ENCODE data around the gene PRPF8. TPM values are rescaled to one million over a fixed set of nuclear protein-coding genes. Genes with fewer than 3 reads are reported as not detected.

Gene PRPF8
- total and polyA plus RNA-seq, 2 experiments from 2014 or later: 178 to 246 TPM

GRCh38 chr17:1639549-1640180, 45.0 kb downstream of the PRPF8 start (continued):
- TF ChIP-seq REST (IDR thresholded peaks at IDR 0.05; ENCODE audit: unreplicated experiment): no peak

DNA sequence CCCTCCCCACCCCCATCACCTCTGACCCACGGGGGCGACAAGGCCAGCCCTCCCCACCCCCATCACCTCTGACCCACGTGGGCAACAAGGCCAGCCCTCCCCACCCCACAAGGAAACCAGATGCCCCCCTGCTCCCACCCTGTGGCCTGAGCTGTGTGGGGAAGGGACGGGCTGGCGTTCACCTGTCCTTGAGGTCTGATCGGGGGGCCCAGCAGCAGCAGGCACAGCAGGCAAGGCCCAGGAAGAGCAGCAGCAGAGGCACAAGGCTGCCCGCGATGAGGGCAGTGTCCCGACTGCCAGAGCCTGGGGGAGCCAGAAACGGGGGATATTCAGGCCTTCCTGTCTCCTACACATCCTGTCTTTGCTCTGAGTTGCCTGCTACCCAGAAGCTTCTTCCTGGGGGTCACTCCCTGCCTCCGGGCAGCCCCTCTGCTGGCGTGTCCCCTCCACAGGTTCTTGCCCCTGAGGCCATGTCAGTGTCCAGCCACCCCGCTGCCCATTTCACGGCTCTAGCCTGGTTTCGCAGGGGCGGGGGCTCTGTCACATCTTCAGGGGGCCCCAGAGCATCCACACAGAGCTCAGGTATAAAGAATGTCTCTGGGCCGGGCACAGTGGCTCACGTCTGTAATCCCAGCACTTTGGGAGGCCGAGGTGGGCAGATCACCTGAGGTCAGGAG, 45.9 kb downstream of the PRPF8 start:
- no peaks in the 10 kb centered on the region for H3K79me2 ChIP-seq (replicated peaks; ENCODE audit: insufficient read depth)
- peaks cover 6% of the 10 kb centered on the region for H3K27me3 Mint-ChIP-seq (ENCODE audit: insufficient read depth, low read depth, poor library complexity)
- peaks cover 2% of the 10 kb centered on the region; the same call in 1 of the 3 replicates for H3K36me3 Mint-ChIP-seq (ENCODE audit: low read depth)
- H3K27me3 ChIP-seq (ENCODE audit: insufficient read depth): no peaks in the 10 kb centered on the region
- no peak overlapping the region for H3K27ac Mint-ChIP-seq
- H4K20me1 ChIP-seq (replicated peaks; ENCODE audit: insufficient read depth): no peaks in the 10 kb centered on the region
- no peaks in the 10 kb centered on the region for H3K36me3 ChIP-seq (ENCODE audit: insufficient read depth)
- TF ChIP-seq, protein P1, sequence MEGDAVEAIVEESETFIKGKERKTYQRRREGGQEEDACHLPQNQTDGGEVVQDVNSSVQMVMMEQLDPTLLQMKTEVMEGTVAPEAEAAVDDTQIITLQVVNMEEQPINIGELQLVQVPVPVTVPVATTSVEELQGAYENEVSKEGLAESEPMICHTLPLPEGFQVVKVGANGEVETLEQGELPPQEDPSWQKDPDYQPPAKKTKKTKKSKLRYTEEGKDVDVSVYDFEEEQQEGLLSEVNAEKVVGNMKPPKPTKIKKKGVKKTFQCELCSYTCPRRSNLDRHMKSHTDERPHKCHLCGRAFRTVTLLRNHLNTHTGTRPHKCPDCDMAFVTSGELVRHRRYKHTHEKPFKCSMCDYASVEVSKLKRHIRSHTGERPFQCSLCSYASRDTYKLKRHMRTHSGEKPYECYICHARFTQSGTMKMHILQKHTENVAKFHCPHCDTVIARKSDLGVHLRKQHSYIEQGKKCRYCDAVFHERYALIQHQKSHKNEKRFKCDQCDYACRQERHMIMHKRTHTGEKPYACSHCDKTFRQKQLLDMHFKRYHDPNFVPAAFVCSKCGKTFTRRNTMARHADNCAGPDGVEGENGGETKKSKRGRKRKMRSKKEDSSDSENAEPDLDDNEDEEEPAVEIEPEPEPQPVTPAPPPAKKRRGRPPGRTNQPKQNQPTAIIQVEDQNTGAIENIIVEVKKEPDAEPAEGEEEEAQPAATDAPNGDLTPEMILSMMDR (conservative IDR thresholded peaks at IDR 0.05; ENCODE audit: low read depth in 2 of 2): no peak
- TF ChIP-seq POLR2AphosphoS5 (IDR thresholded peaks at IDR 0.05; ENCODE audit: low read depth): no peak
- TF ChIP-seq STAT1 (IDR thresholded peaks at IDR 0.05; ENCODE audit: unreplicated experiment): no peak
- TF ChIP-seq NANOG (IDR thresholded peaks at IDR 0.05; ENCODE audit: borderline replicate concordance): no peak
- no peak for TF ChIP-seq ZNF462 (CRISPR knock-in tag; IDR thresholded peaks at IDR 0.05)
- no peak for TF ChIP-seq EZH2 (IDR thresholded peaks at IDR 0.05; ENCODE audit: low read depth, unreplicated experiment)
- TF ChIP-seq ETS1 (IDR thresholded peaks at IDR 0.05): no peak
- H3K9me2 ChIP-seq (ENCODE audit: insufficient read depth): peaks cover 3% of the 10 kb centered on the region; the same call in 1 of the 2 replicates
- peaks cover 18% of the 10 kb centered on the region for H3K4me1 Mint-ChIP-seq
- H2AFZ ChIP-seq: no peak overlapping the region
- H3K9me3 Mint-ChIP-seq: 0 out of 3 replicates have a peak, but pooled peaks cover 3% of the 10 kb centered on the region
- H3K4me1 ChIP-seq (ENCODE audit: insufficient read depth): peaks cover 3% of the 10 kb centered on the region; the same call in 1 of the 2 replicates
- ATAC-seq (no peak), DNase-seq (ENCODE audit: low spot score) (no peak)
- no peak overlapping the region for H3K4me3 Mint-ChIP-seq
- H3K4me3 ChIP-seq: no peak overlapping the region
- no peak overlapping the region for H3K4me2 ChIP-seq
- no peak overlapping the region for H3K27ac ChIP-seq (ENCODE audit: low read depth)
- H3F3A ChIP-seq (replicated peaks; ENCODE audit: low read depth): peaks cover 7% of the 10 kb centered on the region; the same call in 1 of the 2 replicates
